Heart right ventricle (tissue), 16 donors: ENCODE measurements around the gene PGS1. TPM values are rescaled to one million over a fixed set of nuclear protein-coding genes. Genes with fewer than 3 reads are reported as not detected.

Source experiments
- ATAC-seq, 8 donors: fragments of 200-7000 bp; cut with Tn5 transposase; one replicate each; pipeline ENCODE4 v1.9.1; 2020; ENCODE audit warnings: mild to moderate bottlenecking in 8 of 8, moderate library complexity in 8 of 8, moderate number of reproducible peaks in 1 of 8
- DNase-seq, 2 donors: peaks; one replicate each; pipeline ENCODE4 v3.0.0-alpha.2; 2020
- H3K27ac ChIP-seq, 10 donors: fragments of 200-600 bp; sonication (generic) in 2 of 10; one replicate each; pipeline versions ENCODE4 v1.5.0 to v1.8.0; 2020 to 2022; ENCODE audit warnings: mild to moderate bottlenecking in 3 of 10
- H3K27me3 ChIP-seq, 7 donors: fragments of 200-600 bp; one replicate each; pipeline ENCODE4 v1.8.0; 2021 to 2022; ENCODE audit warnings: mild to moderate bottlenecking in 2 of 7
- H3K36me3 ChIP-seq, 9 donors: fragments of 200-600 bp; sonication (generic) in 1 of 9; one replicate each; pipeline versions ENCODE4 v1.5.0 to v1.8.0; 2020 to 2022; ENCODE audit warnings: mild to moderate bottlenecking in 2 of 9
- H3K4me1 ChIP-seq, 9 donors: fragments of 200-600 bp; sonication (generic) in 1 of 9; one replicate each; pipeline versions ENCODE4 v1.5.0 to v1.8.0; 2020 to 2022; ENCODE audit warnings: mild to moderate bottlenecking in 4 of 9
- H3K4me3 ChIP-seq, 10 donors: fragments of 200-600 bp; sonication (generic) in 2 of 10; one replicate each; pipeline versions ENCODE4 v1.5.0 to v1.8.0; 2020 to 2022; ENCODE audit warnings: mild to moderate bottlenecking in 7 of 10, moderate library complexity in 2 of 10
- H3K9me3 ChIP-seq, 11 donors: fragments of 200-600 bp in 10 of 11; sonication (generic) in 2 of 11; one replicate each; pipeline versions ENCODE4 v1.5.0 to v1.8.0; 2013 to 2022; ENCODE audit warnings: mild to moderate bottlenecking in 2 of 11, control low read depth in 1 of 11, moderate library complexity in 1 of 11
- CTCF ChIP-seq, 9 donors: fragments of 200-600 bp; sonication (generic) in 2 of 9; IDR thresholded peaks; one replicate each; pipeline versions ENCODE4 v1.5.0 to v1.8.0; 2021 to 2022; ENCODE audit warnings: antibody characterized with exemption in 9 of 9, mild to moderate bottlenecking in 5 of 9, moderate library complexity in 1 of 9
- WGBS, 2 donors: extraction: QIAGEN DNeasy Blood & Tissue Kit; methylation state at CpG; one replicate each; pipeline ENCODE4 v1.1.7; 2013; ENCODE audit warnings: inconsistent platforms in 1 of 2; 5-methylcytosine and 5-hydroxymethylcytosine counted together
- intact Hi-C, 10 donors: fragments of 100-400 bp; cut with DNase I; formaldehyde crosslinking; loops; one replicate each; pipeline versions ENCODE4 v1.11.1 to v1.14.2; 2022
- polyA plus RNA-seq, 2 donors: library from polyadenylated mRNA; stranded (reverse); fragments of 200-250 nt; gene quantifications; one replicate each; pipeline ENCODE4 v1.2.3, GENCODE V29; 2013
- total RNA-seq, 10 donors: library from RNA; stranded (reverse); fragmentation: NEBNext Ultra II Directional in 3 of 10; extraction: Animal tissue kit (Norgen Biotek cat#: 25700) in 3 of 10; gene quantifications; one replicate each; pipeline versions ENCODE4 v1.2.1 to v1.2.4, GENCODE V29; 2021 to 2023
- donor health status: Arrhythmogenic right ventricular cardiomyopathy.
- donor health status: ischemic (EF 13 %, LVEDD 7.1; RV severe dilation, severe dysfunction).
- donor health status: healthy with polysubstance abuse.
- donor health status: DM: no; HTN: yes; CAD: no.
- donor health status: DM: no; HTN: no; CAD: no.
- donor health status: ischemic (EF 25% LVEDD 6.9; RV normal size, moderate dysfunction).
- donor health status: ischemic (EF 25% LVEDD 5.7; RV mildly dilated, moderate dysfunction).
- donor health status: healthy.
- donor health status: DM: yes; HTN: yes; CAD: no.
- donor health status: Ischemic cardiomyopathy.
- donor health status: ischemic (EF 35%, LVEDD 5.7; RV mildly dilated, moderate dysfunction).
- donor health status: nonischemic (EF 11% LVEDD 7.7; RV severe dilation, severe dysfunction).
- donor health status: DM: yes; HTN: yes; CAD: no.
- donor health status: PGD.
- donor health status: ischemic (EF 29% LVEDD 5.4; RV normal size, mild dysfunction).
- donor health status: nonischemic (EF 23%, LVEDD 6.1; RV moderate dilation, normal function).

The PGS1 gene
- total and polyA plus RNA-seq, 12 donors, result 14.7 to 28.4 (median 18.2) TPM

GRCh38 chr17:78366109-78366848 is 12.2 kb upstream of the PGS1 start:
- no peaks in the 10 kb centered on the region for H3K9me3 ChIP-seq
- no peak overlapping the region for H3K4me3 ChIP-seq
- H3K27me3 ChIP-seq, result no peaks in the 10 kb centered on the region
- peak in 6 of 8 donors; percentile 26 to 50 (median 40) for ATAC-seq
- no peak for TF ChIP-seq CTCF (IDR thresholded peaks at IDR 0.05)
- intact Hi-C loops, result no loop called here
- no peak for DNase-seq
- 76 to 81% methylated on average over 18 of the region's 18 CpGs for WGBS, 2 donors
- H3K4me1 ChIP-seq, result peaks cover 0 to 30% (median 15%) of the 10 kb centered on the region in 9 donors
- H3K36me3 ChIP-seq, result no peaks in the 10 kb centered on the region
- peak overlapping the region in 8 of 10 donors; percentile 49 to 80 (median 68) for H3K27ac ChIP-seq

GRCh38 chr17:78367193-78367592 is 11.3 kb upstream of the PGS1 start:
- WGBS, 2 donors, result 87 to 93% methylated on average over 5 of the region's 5 CpGs
- no peak for DNase-seq
- ATAC-seq, result no peak
- no peak overlapping the region for H3K27ac ChIP-seq
- no peaks in the 10 kb centered on the region for H3K27me3 ChIP-seq
- no peak overlapping the region for H3K4me3 ChIP-seq
- TF ChIP-seq CTCF (IDR thresholded peaks at IDR 0.05), result no peak
- no peaks in the 10 kb centered on the region for H3K9me3 ChIP-seq
- intact Hi-C loops, result no loop called here
- H3K4me1 ChIP-seq, result peaks cover 0 to 27% (median 15%) of the 10 kb centered on the region in 9 donors
- no peaks in the 10 kb centered on the region for H3K36me3 ChIP-seq

- Histone ChIP-seq H3K27ac (no peak overlapping the region), H3K9me3 (no peaks in the 10 kb centered on the region), H3K4me3 (no peak overlapping the region), H3K4me1 (peaks cover 0 to 36% (median 15%) of the 10 kb centered on the region in 9 donors), H3K36me3 (no peaks in the 10 kb centered on the region), H3K27me3 (no peaks in the 10 kb centered on the region)
- TF ChIP-seq CTCF (IDR thresholded peaks at IDR 0.05), result no peak
- 65% methylated on average over 6 of the region's 6 CpGs for WGBS, 2 donors
- DNase-seq (no peak), ATAC-seq (peak in 2 of 8 donors; percentile 36 to 45)
- intact Hi-C loops, result no loop called here
Measured at GRCh38 chr17:78368348-78368747, 10.1 kb upstream of the PGS1 start.

- H3K9me3 ChIP-seq, result no peaks in the 10 kb centered on the region
- WGBS, 2 donors, result 98 to 100% methylated on average over 8 of the region's 8 CpGs
- H3K27ac ChIP-seq, result no peak overlapping the region
- no peaks in the 10 kb centered on the region for H3K36me3 ChIP-seq
- intact Hi-C loops, result no loop called here
- no peak overlapping the region for H3K4me3 ChIP-seq
- no peaks in the 10 kb centered on the region for H3K27me3 ChIP-seq
- peaks cover 0 to 43% (median 15%) of the 10 kb centered on the region in 9 donors for H3K4me1 ChIP-seq
- DNase-seq (no peak), ATAC-seq (no peak)
- no peak for TF ChIP-seq CTCF (IDR thresholded peaks at IDR 0.05)
Measured at GRCh38 chr17:78368854-78369495, 9.5 kb upstream of the PGS1 start.
